ENCODE measurements around the gene BRIP1.
"Not testable (repeated sequence)": the region's sequence is repeated elsewhere in the genome, so short reads cannot be mapped to it uniquely, and the experiment has no call there.

GRCh38 chr17:61719220-61719619 is 144.1 kb downstream of the BRIP1 start:
- TF ChIP-seq CTCF (IDR thresholded peaks at IDR 0.05); ZFX (IDR thresholded peaks at IDR 0.05; ENCODE audit: borderline replicate concordance): not testable (repeated sequence)
